IgD-negative memory B cell (primary cell): ENCODE measurements around the gene UCK2. TPM values are rescaled to one million over a fixed set of nuclear protein-coding genes. Genes with fewer than 3 reads are reported as not detected.

Source experiments
- H3K27ac Mint-ChIP-seq, 3 donors: one replicate each; pipeline ENCODE4 v1.8.0; 2020 to 2022; ENCODE audit warnings: mild to moderate bottlenecking in 3 of 3, mixed read lengths in 3 of 3, moderate library complexity in 1 of 3
- H3K27me3 Mint-ChIP-seq: one replicate; pipeline ENCODE4 v1.8.0; 2021; ENCODE audit warnings: mixed read lengths
- H3K36me3 Mint-ChIP-seq: one replicate; pipeline ENCODE4 v1.8.0; 2020; ENCODE audit warnings: mild to moderate bottlenecking, mixed read lengths
- H3K4me1 Mint-ChIP-seq, 3 donors: one replicate each; pipeline ENCODE4 v1.8.0; 2020 to 2022; ENCODE audit warnings: mixed read lengths in 3 of 3, mild to moderate bottlenecking in 1 of 3
- H3K4me3 Mint-ChIP-seq, 4 donors: one replicate each; pipeline ENCODE4 v1.8.0; 2020 to 2022; ENCODE audit warnings: mild to moderate bottlenecking in 4 of 4, mixed read lengths in 4 of 4, moderate library complexity in 3 of 4
- H3K9me3 Mint-ChIP-seq, 3 donors: one replicate each; pipeline ENCODE4 v1.8.0; 2020 to 2021; ENCODE audit warnings: mixed read lengths in 3 of 3, mild to moderate bottlenecking in 1 of 3
- polyA plus RNA-seq: library from polyadenylated mRNA; unstranded; fragments of 300-500 nt; fragmentation: Illumina TruSeq; gene quantifications from one replicate; pipeline ENCODE4 v1.2.3, GENCODE V29; 2021

Gene UCK2
- polyA plus RNA-seq, 1 donor from 2014 or later: 13.5 TPM

DNA sequence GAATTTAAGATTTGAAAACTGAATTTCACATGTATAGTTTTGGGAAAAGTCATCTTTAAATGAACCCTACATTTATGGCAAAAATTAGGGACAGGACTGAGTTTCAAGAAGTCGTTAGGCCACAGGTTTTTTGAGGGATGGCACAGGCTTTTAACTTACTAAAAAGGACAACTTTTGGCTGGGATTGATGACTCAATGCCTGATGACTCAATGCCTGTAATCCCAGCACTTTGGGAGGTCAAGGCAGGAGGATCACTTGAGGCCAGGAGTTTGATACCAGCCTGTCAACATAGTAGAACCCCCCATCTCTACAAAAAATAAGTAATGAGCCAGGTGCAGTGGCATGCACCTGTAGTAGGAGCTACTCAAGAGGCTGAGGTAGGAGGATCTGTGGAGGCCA is 15.9 kb downstream of the UCK2 start:
- H3K27me3 Mint-ChIP-seq: no peaks in the 10 kb centered on the region
- no peak overlapping the region for H3K27ac Mint-ChIP-seq
- peaks cover 3% of the 10 kb centered on the region for H3K36me3 Mint-ChIP-seq
- H3K4me1 Mint-ChIP-seq: peaks cover 14 to 23% (median 21%) of the 10 kb centered on the region in 3 donors
- H3K9me3 Mint-ChIP-seq: no peaks in the 10 kb centered on the region
- H3K4me3 Mint-ChIP-seq: no peak overlapping the region

DNA sequence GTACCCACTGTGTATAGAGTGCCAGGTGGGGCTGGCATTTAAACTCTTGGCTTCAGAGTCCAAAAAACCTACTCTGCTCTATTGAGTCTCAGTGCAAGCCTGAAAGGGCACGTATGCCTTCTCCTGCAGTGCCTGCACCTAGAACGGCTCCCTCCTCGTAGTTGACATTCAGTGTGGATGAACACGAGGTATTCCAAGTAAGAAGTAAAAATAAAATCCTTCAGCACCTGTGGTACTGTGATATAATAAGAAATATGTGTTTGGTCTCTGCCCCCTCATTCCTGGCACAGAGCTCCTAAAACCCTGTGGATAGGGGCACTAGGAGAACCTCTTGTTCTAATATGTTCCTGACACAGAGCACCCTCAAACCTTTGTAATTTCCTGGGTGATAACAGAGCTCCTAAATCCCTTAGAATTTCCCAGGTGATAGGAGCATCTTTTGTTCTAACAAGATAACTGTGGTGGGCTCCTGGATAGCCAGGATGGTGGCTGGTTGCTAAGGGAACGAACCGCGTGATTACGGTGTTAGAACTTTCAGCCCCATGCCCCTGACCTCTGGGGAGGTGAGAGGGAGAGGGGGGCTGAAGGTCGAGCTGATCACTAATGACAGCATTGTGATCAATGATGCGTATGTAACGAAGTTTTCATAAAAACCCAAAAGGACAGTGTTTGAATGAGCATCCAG is 16.8 kb downstream of the UCK2 start:
- no peaks in the 10 kb centered on the region for H3K9me3 Mint-ChIP-seq
- H3K27ac Mint-ChIP-seq: peak overlapping the region in 1 of 3 donors; percentile 77
- peaks cover 14 to 22% (median 21%) of the 10 kb centered on the region in 3 donors for H3K4me1 Mint-ChIP-seq
- no peak overlapping the region for H3K4me3 Mint-ChIP-seq
- no peaks in the 10 kb centered on the region for H3K27me3 Mint-ChIP-seq
- peaks cover 3% of the 10 kb centered on the region for H3K36me3 Mint-ChIP-seq

DNA sequence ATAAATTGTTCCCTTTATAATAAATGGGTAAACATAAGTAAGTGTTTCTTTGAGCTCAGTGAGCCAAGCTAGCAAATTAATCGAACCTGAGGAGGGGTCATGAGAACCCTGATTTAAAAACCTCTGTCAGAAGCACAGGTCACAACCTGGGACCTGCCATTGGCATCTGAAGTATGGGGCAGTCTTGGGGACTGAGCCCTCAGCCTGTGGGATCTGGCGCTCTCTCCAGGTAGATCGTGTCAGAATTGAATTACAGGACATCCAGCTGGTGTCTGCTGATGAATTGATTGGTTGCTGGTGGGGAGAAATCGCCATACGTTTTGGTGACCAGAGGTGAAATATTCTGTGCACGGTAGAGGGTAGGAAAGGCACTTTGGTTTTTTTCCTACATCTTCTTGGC is 17.5 kb downstream of the UCK2 start:
- H3K36me3 Mint-ChIP-seq: peaks cover 3% of the 10 kb centered on the region
- H3K4me1 Mint-ChIP-seq: peaks cover 14 to 23% (median 22%) of the 10 kb centered on the region in 3 donors
- H3K27ac Mint-ChIP-seq: no peak overlapping the region
- no peaks in the 10 kb centered on the region for H3K27me3 Mint-ChIP-seq
- H3K4me3 Mint-ChIP-seq: no peak overlapping the region
- no peaks in the 10 kb centered on the region for H3K9me3 Mint-ChIP-seq

DNA sequence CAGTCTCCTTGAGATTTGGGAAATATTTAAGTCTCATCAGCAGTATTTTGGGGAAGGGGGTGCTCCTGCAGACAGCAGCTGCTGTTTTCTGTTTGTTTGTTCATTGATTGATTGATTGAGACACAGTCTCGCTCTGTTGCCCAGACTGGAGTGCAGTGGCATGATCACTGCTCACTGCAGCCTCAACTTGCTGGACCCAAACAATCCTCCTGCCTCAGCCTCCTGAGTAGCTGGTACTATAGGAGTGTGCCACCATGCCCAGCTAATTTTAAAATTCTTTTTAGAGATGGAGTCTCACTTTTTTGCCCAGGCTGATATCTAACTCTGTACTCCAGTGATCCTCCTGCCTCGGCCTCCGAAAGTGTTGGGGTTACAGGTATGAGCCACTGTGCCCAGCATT is 18.2 kb downstream of the UCK2 start:
- Mint-ChIP-seq H3K4me1 (peaks cover 10 to 23% (median 18%) of the 10 kb centered on the region in 3 donors), H3K9me3 (no peaks in the 10 kb centered on the region), H3K4me3 (peak overlapping the region in 1 of 4 donors; percentile 12), H3K27me3 (no peaks in the 10 kb centered on the region), H3K27ac (no peak overlapping the region), H3K36me3 (peaks cover 2% of the 10 kb centered on the region)

DNA sequence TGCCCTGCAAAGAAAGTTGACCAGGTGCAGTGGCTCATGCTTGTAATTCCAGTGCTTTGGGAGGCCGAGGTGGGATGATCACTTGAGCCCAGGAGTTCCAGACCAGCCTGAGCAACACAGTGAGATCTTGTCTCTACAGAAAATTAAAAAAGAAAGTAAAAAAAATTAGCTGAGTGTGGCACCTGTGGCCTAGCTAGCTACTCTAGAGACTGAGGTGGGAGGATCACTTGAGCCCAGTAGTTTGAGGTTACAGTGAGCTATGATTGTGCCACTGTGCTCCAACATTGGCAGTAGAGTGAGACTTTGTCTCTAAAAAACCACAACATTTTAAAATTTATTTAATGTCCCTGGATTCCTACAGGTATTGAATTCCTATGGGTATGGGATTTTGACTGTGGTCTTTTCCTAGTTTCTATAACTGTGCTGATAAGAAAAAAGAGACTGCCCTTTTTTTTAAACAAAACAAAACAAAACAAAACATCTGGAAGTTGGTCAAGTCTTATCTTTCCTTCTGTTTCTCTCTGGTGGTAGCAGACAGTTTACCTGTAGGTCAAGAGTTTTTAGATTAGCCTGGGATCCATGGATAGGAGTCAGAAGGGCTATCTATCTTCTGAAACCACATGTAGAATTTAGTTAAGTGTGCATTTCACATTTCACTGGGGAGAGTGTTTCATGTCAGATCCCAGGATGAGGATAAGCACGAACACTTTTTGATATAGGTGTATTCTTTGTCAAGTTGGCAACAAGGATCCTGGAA is 18.8 kb downstream of the UCK2 start:
- Mint-ChIP-seq H3K9me3 (no peaks in the 10 kb centered on the region), H3K27me3 (no peaks in the 10 kb centered on the region), H3K4me1 (peaks cover 13 to 27% (median 21%) of the 10 kb centered on the region in 3 donors), H3K36me3 (peaks cover 2% of the 10 kb centered on the region), H3K27ac (no peak overlapping the region), H3K4me3 (no peak overlapping the region)

DNA sequence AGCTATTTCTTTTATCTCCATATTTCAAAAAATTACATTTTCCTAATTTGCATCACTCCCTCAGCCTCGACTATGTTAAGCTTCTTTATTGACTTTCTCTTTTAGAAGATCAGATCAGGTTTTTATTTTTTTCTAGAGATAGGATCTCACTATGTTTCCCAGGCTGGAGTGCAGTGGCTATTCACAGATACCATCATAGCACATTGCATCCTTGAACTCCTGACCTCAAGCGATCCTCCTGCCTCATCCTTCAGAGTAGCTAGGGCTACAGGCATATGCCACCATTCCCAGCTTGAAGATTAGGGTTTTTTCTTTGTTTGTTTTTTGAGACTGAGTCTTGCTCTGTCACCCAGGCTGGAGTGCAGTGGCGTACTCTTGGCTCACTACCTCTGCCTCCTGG is 20.1 kb downstream of the UCK2 start:
- Mint-ChIP-seq H3K36me3 (peaks cover 2% of the 10 kb centered on the region), H3K4me1 (peaks cover 10 to 20% (median 17%) of the 10 kb centered on the region in 3 donors), H3K9me3 (no peaks in the 10 kb centered on the region), H3K27ac (no peak overlapping the region), H3K4me3 (no peak overlapping the region), H3K27me3 (no peaks in the 10 kb centered on the region)

DNA sequence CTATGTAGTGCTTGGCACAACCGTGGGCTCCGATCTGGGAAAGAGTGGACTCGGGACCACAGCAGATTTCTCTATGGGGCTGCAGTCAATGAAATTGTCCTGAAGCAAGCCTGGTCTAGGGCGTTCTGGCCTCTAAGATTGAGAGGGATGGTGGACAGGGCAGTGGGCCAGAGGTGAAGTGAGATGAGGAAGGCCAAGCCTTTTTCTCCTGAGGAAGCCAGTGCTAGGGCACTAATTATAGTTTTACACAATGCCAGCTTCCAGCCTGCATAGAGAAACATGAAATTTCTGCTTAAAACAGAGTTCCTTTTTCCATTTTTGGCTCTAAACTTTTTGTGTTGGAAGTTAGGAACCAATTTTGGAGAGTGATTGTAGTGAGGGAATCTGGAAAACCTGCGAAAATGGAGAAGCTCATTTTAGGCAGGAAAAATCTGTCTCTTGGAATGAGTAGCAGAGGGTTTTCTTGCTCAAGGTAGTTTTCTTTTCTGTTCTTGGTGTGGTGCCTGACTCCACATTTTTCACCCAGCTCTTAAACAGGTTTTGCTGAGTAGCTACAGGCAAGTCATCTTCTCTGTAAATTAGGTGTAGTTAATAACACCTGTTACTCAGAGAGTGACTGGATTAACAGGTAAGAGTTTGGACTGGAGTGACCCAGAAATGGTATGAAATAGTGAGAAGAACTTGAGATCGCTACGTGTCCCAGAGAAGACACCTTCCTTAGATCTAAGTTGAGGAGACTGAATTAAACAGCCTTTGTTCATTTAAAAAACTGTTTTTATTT is 22.1 kb downstream of the UCK2 start:
- H3K27me3 Mint-ChIP-seq: no peaks in the 10 kb centered on the region
- H3K9me3 Mint-ChIP-seq: no peaks in the 10 kb centered on the region
- peaks cover 14 to 17% (median 16%) of the 10 kb centered on the region in 3 donors for H3K4me1 Mint-ChIP-seq
- H3K36me3 Mint-ChIP-seq: no peaks in the 10 kb centered on the region
- H3K27ac Mint-ChIP-seq: peak overlapping the region in 1 of 3 donors; percentile 74
- H3K4me3 Mint-ChIP-seq: no peak overlapping the region

DNA sequence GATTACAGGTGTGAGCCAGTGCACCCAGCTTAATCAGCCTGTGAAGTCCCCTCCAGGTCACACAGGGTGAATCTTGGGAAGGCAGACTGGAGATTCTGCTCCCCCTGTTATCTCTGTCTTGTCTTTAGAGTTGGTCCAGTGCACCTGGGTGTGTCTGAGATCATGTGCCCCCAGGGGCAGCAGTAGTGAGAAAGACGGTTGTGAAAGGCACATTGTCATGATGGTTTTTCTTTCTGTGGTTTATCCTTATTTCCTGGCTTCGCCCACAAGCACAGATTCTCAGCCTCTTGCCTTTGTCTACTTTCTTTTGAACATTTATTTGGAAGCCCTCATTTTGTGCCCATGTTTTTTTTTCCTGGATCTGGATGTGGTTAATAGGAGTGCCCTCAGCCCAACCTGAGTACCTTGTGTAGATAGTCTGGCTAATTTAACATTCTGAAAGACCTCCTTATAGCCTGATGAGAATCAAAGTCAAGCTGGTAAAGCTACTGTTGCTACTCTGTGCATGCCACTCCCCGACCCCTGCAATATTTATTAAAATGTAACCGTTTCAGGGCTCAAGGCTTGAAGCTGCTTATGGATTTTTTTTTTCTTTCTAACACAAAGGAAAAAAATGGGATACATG is 23.7 kb downstream of the UCK2 start:
- Mint-ChIP-seq H3K4me3 (peak overlapping the region in 2 of 4 donors; percentile 53 to 80), H3K36me3 (no peaks in the 10 kb centered on the region), H3K27me3 (no peaks in the 10 kb centered on the region), H3K4me1 (peaks cover 18 to 27% (median 22%) of the 10 kb centered on the region in 3 donors), H3K9me3 (no peaks in the 10 kb centered on the region), H3K27ac (peak overlapping the region in 1 of 3 donors; percentile 90)

DNA sequence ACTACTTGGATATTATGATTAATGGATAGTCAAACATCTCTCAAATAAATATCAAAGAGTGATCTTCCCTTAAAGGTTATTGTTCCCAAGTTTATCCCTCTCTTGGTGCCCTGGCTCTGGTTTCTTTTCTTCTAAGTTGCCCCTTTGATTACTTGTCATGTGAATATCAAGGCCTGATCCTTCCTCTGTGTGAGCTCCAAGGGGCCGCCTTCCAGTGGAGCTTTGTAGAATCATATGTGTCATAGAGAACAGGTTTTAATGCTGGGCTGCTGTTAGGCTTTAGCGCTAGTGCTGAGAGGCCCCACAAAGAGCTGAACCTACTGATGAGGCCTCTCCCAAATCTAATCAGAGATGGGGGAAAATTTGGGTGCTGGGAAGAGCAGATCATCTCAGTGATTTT is 25.5 kb downstream of the UCK2 start:
- H3K27ac Mint-ChIP-seq: no peak overlapping the region
- peaks cover 18 to 27% (median 19%) of the 10 kb centered on the region in 3 donors for H3K4me1 Mint-ChIP-seq
- no peaks in the 10 kb centered on the region for H3K36me3 Mint-ChIP-seq
- peaks cover 0 to 2% (median 0%) of the 10 kb centered on the region in 3 donors for H3K9me3 Mint-ChIP-seq
- H3K27me3 Mint-ChIP-seq: no peaks in the 10 kb centered on the region
- H3K4me3 Mint-ChIP-seq: no peak overlapping the region

DNA sequence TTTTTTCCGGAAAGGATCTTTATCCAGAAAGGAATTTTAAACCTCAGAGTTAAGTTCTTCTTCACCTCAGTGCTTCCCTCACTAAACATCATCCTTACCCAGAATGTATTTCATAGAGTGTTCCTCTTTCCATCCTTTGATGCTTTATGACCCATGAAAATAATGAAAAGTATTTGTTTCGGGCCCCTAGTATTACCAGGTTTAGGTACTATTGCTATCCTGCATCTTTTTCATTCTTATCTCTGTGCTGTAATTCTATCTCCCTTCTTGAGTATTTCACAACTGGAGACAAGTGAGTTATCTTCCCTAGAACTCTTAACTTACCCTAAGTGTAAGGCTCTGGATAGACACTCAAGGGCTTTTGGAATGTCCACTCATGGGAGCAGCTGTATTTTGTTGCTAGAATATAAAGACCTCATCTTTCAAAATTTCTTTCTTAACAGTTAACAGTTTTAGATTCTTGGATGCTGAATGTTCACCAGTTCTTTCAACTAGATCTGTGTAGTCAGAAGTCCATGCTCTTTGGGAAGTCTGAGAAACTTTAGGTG is 26.2 kb downstream of the UCK2 start:
- no peaks in the 10 kb centered on the region for H3K27me3 Mint-ChIP-seq
- no peaks in the 10 kb centered on the region for H3K36me3 Mint-ChIP-seq
- H3K9me3 Mint-ChIP-seq: peaks cover 0 to 2% (median 0%) of the 10 kb centered on the region in 3 donors
- H3K4me1 Mint-ChIP-seq: peaks cover 18 to 27% (median 20%) of the 10 kb centered on the region in 3 donors
- no peak overlapping the region for H3K27ac Mint-ChIP-seq
- H3K4me3 Mint-ChIP-seq: no peak overlapping the region

DNA sequence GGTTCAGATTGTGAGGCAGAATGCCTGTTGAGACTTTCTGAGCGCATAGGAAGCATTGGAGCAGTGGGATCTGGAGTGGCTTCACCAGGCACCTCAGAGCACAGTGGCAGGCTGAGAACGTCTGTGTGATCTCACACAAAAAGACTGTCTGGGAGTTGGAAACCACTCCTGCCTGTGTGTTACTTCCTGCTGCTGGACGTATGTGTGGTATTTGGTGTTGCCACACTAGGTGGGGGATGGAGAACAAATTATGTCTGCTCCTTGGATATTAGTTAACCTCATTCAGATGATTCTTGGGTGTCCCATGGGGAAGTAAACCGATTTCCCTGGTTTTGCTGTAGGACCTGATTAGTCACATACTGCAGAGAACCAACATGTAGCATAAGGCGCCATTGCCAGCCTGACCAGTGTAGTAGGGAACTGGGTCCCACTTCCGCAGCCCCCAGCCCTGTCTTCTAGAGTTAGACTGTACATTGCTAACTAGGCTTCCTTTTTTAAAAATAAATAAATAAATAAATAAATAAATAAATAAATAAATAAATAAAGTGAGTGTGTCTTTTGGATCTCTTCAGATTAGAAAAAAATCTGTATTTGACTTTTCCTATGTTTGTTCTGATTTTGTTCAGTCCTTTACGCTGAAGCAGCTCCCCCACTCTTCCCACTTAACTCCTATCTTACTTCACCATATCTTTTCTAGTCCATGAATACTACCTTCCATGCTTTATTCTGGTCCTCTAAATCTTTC is 26.9 kb downstream of the UCK2 start:
- no peak overlapping the region for H3K27ac Mint-ChIP-seq
- no peaks in the 10 kb centered on the region for H3K27me3 Mint-ChIP-seq
- peaks cover 18 to 27% (median 21%) of the 10 kb centered on the region in 3 donors for H3K4me1 Mint-ChIP-seq
- H3K4me3 Mint-ChIP-seq: peak overlapping the region in 1 of 4 donors; percentile 58
- peaks cover 0 to 2% (median 0%) of the 10 kb centered on the region in 3 donors for H3K9me3 Mint-ChIP-seq
- H3K36me3 Mint-ChIP-seq: no peaks in the 10 kb centered on the region

DNA sequence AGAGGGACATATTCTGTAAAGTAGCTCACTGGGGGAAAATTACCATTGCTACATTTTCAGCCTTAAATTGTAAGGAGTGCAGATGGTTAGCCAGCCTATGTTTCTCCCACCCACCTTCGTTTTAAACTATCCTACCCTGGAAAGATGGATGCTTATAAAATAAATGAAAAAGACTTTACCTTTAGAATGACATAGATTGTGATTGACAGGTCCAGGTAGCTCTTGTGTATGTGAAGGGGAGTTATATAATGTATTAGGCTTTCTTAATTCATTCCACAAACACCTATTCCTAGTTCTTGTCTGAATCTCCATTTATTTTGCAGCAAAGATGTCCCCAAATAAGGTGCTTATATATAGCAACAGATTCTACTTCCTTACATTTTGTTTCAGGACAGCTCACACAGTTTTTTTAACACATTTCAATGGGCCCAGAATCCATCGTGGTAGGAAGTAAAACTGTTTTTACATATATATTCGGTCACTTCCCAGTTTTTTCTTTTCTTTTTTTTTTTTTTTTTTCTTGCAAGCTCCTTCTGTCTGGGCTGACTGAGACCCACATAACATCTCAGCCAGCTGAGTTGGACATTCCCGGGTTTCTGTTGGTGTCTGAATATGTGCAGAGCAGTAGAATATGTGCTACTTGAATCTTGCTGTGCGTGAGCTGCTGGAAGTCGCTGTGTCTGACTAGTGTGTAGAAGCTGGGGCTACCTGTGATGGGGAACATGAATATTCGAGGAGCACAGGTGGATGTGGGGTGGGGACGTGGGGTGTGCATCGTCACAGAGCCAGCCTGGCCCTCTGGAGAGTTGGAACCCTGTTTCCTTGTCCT is 27.8 kb downstream of the UCK2 start:
- no peak overlapping the region for H3K27ac Mint-ChIP-seq
- H3K9me3 Mint-ChIP-seq: peaks cover 0 to 2% (median 0%) of the 10 kb centered on the region in 3 donors
- no peak overlapping the region for H3K4me3 Mint-ChIP-seq
- H3K36me3 Mint-ChIP-seq: no peaks in the 10 kb centered on the region
- H3K4me1 Mint-ChIP-seq: peaks cover 16 to 27% (median 24%) of the 10 kb centered on the region in 3 donors
- no peaks in the 10 kb centered on the region for H3K27me3 Mint-ChIP-seq

DNA sequence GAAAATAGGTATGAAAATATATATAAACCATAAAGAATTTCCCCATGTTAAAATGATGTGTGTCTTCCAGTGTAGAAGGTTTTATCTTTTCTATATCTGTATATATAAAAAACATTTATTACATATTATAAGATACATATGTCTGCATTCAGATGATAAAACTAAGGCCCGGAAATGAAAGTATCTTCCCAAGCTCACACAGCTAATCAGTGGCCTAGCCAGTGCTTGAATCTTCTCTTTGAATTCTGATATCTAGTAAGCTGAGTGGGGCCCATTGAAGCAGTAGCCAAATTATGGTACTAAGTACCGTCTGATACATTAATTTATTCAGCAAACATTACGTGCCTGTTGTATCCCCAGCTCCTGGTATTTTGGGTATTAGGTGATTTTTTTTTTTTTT is 28.6 kb downstream of the UCK2 start:
- Mint-ChIP-seq H3K27me3 (no peaks in the 10 kb centered on the region), H3K4me1 (peaks cover 14 to 25% (median 21%) of the 10 kb centered on the region in 3 donors), H3K36me3 (no peaks in the 10 kb centered on the region), H3K4me3 (no peak overlapping the region), H3K9me3 (peaks cover 0 to 2% (median 0%) of the 10 kb centered on the region in 3 donors), H3K27ac (no peak overlapping the region)
